ENCODE results near the gene SPATA22. TPM values are rescaled to one million over a fixed set of nuclear protein-coding genes. Genes with fewer than 3 reads are reported as not detected.

SPATA22 gene
- not detected for polyA plus RNA-seq (2012; ENCODE audit: insufficient read length, low read depth)

- no peak for TF ChIP-seq POLR2AphosphoS5 (IDR thresholded peaks at IDR 0.05; ENCODE audit: low read depth, low read length)
- no peak for TF ChIP-seq FOXP2 (optimal IDR thresholded peaks at IDR 0.05; ENCODE audit: borderline replicate concordance, extremely low read depth, extremely low read length, insufficient read depth)
- no peak for TF ChIP-seq REST (IDR thresholded peaks at IDR 0.05; ENCODE audit: insufficient read depth in 1 of 2, low read depth in 2 of 2, low read length in 2 of 2)
- no peak for TF ChIP-seq SIN3A (IDR thresholded peaks at IDR 0.05; ENCODE audit: borderline replicate concordance, insufficient read depth, low read length)
- no peak for TF ChIP-seq TAF1 (IDR thresholded peaks at IDR 0.05; ENCODE audit: borderline replicate concordance, insufficient read depth, low read length)
Observed at GRCh38 chr17:3471599-3471998, at the start of gene SPATA22. TSS of gene SPATA22 (minus strand) at chr17:3471819. CDS start at chr17:3469325, 2,494 bp downstream.

GRCh38 chr17:3514873-3515272 lies 43.3 kb upstream of the SPATA22 start:
- no peak for TF ChIP-seq FOXP2 (optimal IDR thresholded peaks at IDR 0.05; ENCODE audit: borderline replicate concordance, extremely low read depth, extremely low read length, insufficient read depth)
- TF ChIP-seq SIN3A (IDR thresholded peaks at IDR 0.05; ENCODE audit: borderline replicate concordance, insufficient read depth, low read length) = no peak
- TF ChIP-seq POLR2AphosphoS5 (IDR thresholded peaks at IDR 0.05; ENCODE audit: low read depth, low read length) = no peak
- no peak for TF ChIP-seq TAF1 (IDR thresholded peaks at IDR 0.05; ENCODE audit: borderline replicate concordance, insufficient read depth, low read length)
- TF ChIP-seq REST (IDR thresholded peaks at IDR 0.05; ENCODE audit: insufficient read depth in 1 of 2, low read depth in 2 of 2, low read length in 2 of 2) = no peak

- TF ChIP-seq POLR2AphosphoS5 (IDR thresholded peaks at IDR 0.05; ENCODE audit: low read depth, low read length) (no peak), SIN3A (IDR thresholded peaks at IDR 0.05; ENCODE audit: borderline replicate concordance, insufficient read depth, low read length) (no peak), TAF1 (IDR thresholded peaks at IDR 0.05; ENCODE audit: borderline replicate concordance, insufficient read depth, low read length) (no peak), FOXP2 (optimal IDR thresholded peaks at IDR 0.05; ENCODE audit: borderline replicate concordance, extremely low read depth, extremely low read length, insufficient read depth) (no peak), REST (IDR thresholded peaks at IDR 0.05; ENCODE audit: insufficient read depth in 1 of 2, low read depth in 2 of 2, low read length in 2 of 2) (no peak)
Observed at GRCh38 chr17:3513305-3514035, 41.9 kb upstream of the SPATA22 start.

GRCh38 chr17:3512505-3513171 lies 41.0 kb upstream of the SPATA22 start:
- TF ChIP-seq REST (IDR thresholded peaks at IDR 0.05; ENCODE audit: insufficient read depth in 1 of 2, low read depth in 2 of 2, low read length in 2 of 2) = no peak
- TF ChIP-seq SIN3A (IDR thresholded peaks at IDR 0.05; ENCODE audit: borderline replicate concordance, insufficient read depth, low read length) = no peak
- no peak for TF ChIP-seq POLR2AphosphoS5 (IDR thresholded peaks at IDR 0.05; ENCODE audit: low read depth, low read length)
- TF ChIP-seq TAF1 (IDR thresholded peaks at IDR 0.05; ENCODE audit: borderline replicate concordance, insufficient read depth, low read length) = no peak
- no peak for TF ChIP-seq FOXP2 (optimal IDR thresholded peaks at IDR 0.05; ENCODE audit: borderline replicate concordance, extremely low read depth, extremely low read length, insufficient read depth)

Measured in PFSK-1 (cell line).